Measurements from ENCODE around the gene FAM107A.
"Not testable (repeated sequence)": the region's sequence is repeated elsewhere in the genome, so short reads cannot be mapped to it uniquely, and the experiment has no call there.

FAM107A gene

GRCh38 chr3:58539626-58540025, 37.6 kb downstream of the FAM107A start:
- no peak for DNase-seq (ENCODE audit: insufficient read length, low spot score)
- no peak for FAIRE-seq

DNA sequence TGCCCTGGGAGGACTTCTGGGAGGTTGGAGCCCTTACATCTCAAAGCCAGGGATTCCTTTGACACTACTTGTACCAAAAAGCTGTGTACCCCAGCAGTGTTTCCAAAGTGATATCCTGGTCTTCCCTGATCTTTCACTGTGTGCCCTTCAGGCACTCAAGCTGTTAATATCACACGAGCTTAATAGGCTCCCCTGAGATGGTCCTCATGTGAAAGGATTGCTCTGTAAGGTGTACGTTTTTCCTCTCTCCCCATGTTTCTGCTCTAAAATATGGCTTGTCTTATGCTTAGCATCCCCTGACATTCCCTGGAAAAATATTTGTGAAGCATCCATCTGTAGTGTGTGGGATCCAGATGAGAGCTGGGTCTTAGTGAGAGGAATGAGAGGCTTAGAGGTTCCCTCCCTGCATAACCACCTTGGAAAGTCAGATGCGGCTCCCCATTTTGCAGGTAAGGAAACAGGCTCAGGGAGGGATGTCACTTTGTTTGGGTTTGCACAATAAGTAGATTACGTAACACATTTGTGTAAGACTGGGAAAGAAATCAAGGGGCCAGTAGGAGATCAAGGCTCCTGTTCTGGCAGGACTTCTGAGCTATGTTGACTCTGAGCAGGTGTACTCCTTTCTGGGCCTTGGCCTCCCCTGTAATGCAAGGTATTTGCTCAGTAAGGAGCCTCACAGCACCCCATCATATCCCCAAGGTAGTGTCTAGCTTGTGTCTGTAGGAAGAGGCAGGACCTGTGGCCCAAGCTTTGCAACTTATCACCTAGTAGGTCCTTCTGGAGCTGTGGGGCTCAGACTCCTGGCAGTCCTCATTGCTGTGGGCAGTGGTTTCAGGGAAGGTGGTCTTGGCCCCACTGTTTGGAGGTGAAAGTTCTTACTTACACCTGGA, 39.5 kb downstream of the FAM107A start:
- FAIRE-seq (no peak), DNase-seq (ENCODE audit: insufficient read length, low spot score) (no peak)

DNA sequence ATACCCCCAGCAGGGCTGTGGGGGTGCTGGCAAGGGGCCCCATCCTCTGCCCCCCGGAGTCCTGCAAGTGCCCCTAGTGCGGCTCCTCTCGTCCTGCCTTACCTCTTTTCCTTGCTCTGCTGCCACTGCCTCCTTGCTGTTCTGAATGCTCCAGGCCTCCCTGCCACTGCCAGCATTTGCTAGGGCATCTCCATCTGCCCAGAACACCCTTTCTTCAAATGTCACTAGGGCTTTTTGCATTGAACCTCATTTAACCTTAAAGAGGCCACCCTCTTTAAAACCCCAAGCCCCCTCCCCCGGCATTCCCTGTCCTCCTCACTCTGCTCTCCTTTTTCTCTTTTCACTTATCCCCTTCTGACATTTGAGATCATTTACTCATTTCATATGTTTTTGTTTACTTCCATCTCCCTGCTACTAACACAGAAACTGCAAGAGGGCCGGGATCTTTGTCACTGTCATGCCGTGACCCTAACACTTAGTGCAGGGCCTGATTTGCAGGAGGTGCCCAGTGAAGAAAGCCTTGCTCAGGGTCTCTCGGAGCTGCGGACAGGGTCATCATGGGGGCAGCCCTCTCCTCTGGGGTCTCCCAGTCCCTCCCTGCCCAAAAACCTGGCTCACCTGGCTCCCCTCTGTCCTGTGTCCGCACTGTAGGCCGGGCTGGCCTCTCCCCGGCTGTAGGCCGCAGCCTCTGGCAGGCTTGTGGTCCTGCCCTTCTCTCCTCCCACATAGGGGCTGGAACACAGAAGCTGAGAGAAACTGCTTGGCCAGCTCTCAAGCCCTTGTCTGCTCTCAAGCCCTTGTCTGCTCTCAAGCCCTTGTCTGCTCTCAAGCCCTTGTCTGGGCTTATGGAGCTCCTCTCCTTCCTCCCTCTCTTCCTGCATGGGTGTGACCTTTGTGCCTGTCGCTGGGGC, 40.4 kb downstream of the FAM107A start, which contains the start of gene ACOX2:
Gene ACOX2, minus strand, starts transcription at position 690 of the 911 bp plus-strand sequence. CDS start 2,084 bp downstream, outside the sequence.
- no peak for DNase-seq (ENCODE audit: insufficient read length, low spot score)
- FAIRE-seq, result no peak

- FAIRE-seq (no peak), DNase-seq (ENCODE audit: insufficient read length, low spot score) (no peak)
Observed at GRCh38 chr3:58535531-58536500, 41.4 kb downstream of the FAM107A start.

DNA sequence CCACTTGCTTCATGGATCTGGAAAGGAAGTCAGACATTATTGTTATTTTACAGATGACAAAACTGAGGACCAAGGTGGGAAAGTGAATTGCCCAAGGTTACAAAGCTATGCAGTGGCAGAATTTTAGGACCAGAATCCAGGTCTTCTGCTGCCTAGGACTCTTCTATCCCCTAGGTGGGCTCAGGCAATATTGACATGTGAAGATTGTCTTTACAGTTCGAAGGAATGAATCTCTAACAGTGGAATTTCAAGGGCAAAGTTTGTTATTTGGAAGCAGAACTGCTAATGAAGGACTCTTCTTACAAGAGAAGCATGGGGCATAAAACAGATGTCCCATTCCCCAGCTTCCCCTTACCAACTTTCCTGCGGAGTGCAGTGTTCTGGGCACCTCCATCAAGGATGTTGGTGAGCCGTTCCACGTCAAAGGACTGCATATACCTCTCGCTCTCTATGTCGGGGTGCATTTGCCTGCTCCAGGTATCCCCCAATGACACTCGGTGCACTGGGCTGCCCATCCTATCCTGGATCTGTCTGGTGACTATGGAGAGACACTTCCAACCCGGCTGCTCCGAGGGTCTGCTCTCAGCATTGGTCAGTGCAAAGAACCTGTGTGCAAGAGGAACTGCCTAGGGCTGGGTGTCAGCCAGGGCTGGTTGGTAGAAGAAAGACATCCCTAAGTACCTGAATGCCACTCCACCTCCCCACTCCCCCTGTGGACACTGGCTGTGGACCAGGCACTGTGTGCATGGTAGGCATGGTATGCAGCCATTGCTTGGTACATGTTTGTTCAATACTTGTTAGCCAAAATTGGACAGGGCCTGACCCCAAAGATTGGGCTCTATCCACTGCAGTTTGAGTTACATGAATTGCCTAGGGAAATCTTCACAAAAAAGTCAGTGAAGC, 42.3 kb downstream of the FAM107A start:
- FAIRE-seq (no peak), DNase-seq (ENCODE audit: insufficient read length, low spot score) (no peak)

DNA sequence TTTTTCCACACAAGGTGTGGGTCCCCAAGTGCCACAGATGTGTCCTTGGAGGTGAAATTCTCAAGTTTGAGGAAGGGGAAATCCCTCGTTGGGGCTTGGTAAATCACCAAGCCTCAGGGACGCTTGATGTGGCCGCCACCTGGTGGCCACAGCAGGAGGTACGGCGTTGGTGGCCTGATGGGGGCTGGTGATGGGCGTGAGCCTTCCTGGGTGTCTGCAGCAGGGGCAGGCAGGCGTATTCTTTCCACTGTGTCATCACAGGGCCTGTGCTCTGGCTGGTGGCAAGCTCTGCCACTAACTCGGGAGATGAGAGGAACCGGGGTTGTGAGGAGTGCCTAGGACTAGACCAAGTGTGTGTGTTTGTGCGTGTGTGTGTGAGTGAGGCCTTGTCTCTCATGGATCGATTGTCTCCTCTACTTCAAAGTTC, 44.4 kb downstream of the FAM107A start:
- FAIRE-seq (peak; percentile 89), DNase-seq (ENCODE audit: insufficient read length, low spot score) (peak; percentile 80)

DNA sequence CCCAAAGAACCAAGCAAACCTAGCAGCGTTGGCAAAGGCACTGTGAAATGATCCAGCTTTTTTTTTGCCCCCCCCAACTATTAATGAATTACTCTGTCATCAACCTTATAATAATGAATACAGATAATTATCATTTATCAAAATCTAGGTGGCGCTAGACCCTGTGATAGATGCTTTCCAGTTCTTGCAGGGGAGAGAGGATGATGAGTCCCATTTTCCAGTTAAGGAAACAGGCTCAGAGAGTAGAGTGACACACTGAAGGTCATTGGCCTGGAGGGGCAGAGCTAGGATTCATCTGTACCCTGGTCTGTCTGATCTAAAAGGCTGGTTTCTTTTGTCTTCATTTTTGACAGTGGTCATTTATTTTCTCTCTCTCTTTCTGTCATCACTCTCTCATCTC, 45.2 kb downstream of the FAM107A start:
- DNase-seq (ENCODE audit: insufficient read length, low spot score) (no peak), FAIRE-seq (no peak)

DNA sequence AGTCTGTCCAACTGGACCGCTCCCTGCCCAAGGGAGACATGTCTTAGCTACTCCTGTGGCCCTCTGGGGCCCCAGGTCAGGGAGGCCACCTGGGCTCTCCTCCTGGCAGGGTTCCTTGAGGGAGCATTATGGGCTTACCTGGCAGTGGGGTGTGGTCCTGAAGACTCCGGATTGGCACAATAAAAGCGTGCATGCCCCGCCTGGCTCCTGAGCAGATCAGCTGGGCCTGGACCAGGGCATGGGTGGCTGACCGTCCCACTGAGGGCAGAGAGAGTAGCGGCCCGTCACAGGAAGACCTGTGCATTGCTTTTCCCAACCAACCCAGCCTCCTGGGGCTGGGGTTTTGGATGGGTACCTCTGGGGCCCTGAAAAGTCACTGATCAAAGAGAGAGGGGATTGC, 45.6 kb downstream of the FAM107A start:
- no peak for FAIRE-seq
- no peak for DNase-seq (ENCODE audit: insufficient read length, low spot score)

- FAIRE-seq (no peak), DNase-seq (ENCODE audit: insufficient read length, low spot score) (no peak)
Observed at GRCh38 chr3:58530354-58530865, 46.8 kb downstream of the FAM107A start.

- DNase-seq (ENCODE audit: insufficient read length, low spot score) (no peak), FAIRE-seq (no peak)
Observed at GRCh38 chr3:58529516-58530353, 47.5 kb downstream of the FAM107A start.

DNA sequence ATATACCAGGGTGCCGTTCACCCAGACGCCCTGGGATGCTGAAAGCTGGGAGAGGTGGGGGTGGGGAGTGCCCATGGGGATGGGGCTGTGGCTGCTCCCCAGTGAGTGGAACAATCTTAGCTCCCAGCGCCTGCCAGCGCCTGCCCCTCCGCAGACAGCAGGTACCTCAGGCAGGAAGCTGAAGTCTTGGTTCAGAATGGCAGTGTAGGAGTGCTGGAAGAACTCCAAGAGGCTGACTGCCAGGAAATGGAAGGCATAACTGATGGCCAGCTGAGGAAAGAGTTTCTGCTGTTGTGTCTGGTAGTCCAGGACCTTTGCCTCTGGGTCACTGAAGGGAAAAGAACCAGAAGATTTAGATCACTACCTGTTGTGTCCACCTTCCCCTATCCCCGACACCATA, 48.6 kb downstream of the FAM107A start:
- no peak for FAIRE-seq
- DNase-seq (ENCODE audit: insufficient read length, low spot score), result no peak

DNA sequence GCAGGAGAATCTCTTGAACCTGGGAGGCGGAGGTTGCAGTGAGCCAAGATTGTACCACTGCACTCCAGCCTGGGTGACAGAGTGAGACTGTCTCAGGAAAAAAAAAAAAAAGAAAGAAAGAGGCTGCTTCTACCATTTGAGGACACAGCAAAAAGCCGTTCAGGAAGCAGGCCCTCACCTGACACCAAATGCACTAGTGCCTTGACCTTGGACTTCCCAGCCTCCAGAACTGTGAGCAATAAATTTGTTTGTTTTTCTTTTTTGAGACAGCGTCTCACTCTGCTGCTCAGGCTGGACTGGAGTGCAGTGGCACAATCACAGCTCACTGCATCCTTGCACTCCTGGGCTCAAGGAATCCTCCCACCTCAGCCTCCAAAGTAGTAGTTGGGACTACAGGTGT, 49.8 kb downstream of the FAM107A start:
- not testable (repeated sequence) for FAIRE-seq; DNase-seq (ENCODE audit: insufficient read length, low spot score)

DNA sequence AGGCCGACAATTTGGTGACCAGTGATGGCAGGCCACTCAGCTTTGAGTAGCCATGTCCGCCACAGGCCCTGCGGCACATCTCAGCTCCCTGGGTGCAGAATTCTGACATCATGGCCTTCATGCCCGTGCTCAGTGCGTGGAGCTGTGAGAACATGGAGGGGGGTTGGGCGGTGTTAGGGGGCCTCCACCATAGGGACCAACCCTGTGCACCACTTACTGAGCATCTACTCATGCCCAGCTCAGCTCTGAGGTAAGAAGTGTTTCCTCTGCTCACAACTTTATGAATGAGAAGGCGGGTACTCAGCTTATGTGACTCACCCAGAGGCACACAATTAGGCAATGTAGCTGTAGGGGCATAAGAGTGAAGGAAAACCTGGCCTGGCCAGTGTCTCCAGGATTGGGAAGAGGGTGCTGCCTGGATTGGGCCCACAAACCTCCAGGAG, 50.7 kb downstream of the FAM107A start:
- FAIRE-seq (no peak), DNase-seq (ENCODE audit: insufficient read length, low spot score) (no peak)

DNA sequence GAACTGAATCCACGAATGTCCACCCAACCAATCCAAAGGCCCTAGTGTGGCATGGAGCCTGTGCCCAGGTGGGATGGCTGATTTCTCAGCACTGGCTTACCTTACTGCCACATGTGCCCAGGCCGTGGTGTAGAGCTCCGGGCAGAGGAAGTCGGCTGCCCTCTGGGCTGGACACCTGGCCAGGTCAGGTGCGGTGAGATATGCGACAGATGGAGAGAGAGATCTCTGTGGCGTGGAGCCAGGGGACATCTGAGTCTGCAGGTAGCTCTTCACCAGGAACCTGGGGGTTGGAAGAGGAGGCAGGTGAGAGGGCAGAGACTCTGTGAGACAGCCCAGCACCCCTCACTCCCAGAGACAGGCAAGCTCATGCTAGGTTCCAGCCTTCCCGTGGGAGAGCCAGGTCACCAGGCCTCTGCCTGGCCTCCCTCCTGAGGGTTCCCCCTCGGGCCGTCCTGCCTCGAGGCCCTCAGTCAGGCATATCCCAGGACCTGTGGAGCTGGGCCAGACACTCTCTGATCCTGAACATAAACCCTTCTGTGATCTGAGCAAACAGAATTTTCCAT, 52.8 kb downstream of the FAM107A start:
- DNase-seq (ENCODE audit: insufficient read length, low spot score) (no peak), FAIRE-seq (no peak)

DNA sequence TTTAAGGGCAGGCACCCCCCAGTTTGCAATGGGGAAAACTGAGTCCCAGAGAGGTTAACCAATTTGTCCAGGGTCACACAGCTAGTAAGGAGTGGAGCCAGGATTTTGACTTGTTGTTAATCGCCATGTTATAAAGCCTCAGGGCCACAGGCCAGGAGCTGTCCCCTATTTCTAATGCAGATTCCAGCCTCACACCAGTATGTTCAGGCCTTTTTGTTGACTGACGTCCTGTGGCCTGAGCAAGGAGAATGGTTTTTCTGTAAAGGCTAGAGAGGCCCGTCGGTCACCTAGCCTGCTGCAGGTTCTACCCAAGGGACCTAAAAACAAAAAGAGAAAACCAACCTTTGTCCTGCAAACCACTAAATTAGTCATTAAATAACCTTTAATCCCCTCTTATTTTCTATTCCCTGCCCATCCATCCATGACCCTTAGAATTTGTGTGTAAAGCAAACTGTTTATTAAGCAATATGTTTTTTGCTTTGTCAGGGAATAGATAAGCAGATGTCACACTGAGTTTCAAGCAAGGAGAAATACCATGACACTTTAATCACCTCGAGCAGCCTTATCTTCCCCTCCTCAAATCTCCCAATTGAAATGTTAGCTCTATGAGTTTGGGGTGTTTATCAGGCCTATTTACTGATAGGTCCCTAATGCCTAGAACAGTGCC, 54.3 kb downstream of the FAM107A start:
- DNase-seq (ENCODE audit: insufficient read length, low spot score), result no peak
- no peak for FAIRE-seq

DNA sequence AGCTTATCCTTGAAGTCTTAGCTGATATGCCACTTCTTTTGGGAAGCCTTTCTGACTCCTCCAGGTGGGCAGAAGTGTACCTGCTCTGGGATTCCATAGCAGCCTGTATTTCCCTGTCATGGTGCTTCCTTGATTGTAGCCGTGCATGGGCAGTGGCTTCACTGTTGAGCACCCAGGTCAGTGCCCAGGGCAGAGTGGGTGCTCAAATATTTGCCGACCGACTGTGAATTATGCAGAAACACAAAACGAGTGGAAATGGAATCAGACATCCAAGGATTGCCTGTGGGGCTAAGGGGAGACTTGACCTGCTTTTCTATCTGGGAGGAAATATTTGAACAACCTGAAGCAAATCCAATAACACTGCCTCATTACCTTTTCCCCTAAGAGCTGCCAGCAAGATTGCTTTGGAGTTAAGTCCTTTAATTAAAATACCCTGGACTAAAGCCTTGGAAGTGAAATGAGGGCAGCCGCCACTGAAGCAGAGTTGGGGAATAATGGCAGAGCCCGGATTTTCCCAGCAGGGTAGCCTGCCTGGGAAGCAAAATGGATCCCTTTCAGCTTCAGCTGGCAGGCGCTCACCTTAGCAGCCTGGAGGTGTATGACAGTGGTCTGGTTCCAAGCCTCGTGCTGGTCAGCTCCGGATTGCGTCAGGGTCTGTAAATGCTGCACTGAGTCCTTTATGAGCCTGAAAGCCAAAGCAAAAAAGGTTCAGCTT, 55.1 kb downstream of the FAM107A start:
- FAIRE-seq, result no peak
- no peak for DNase-seq (ENCODE audit: insufficient read length, low spot score)

DNA sequence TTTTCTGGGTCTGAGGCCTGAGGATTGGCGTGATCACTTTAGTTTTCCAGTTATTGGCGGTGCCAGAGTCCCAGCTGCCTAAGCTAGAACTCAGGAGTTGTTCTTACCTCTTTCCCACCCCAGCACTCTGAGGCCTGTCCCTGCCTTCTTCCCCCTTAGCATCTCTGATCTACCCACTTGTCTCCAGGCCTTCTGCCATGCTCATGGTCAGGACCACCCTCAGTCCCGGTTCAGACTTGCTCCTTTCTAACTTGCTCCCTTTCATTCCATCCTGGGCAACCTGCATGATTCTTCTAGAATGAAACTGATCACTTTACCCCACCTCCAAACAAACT, 55.9 kb downstream of the FAM107A start:
- no peak for FAIRE-seq
- DNase-seq (ENCODE audit: insufficient read length, low spot score), result no peak
